GM21786 (cell line): ENCODE results near the gene GOLGA2.

Experiments
- ATAC-seq: cut with Tn5 transposase; IDR thresholded peaks from one replicate; pipeline ENCODE4 v1.9.1; 2021; ENCODE audit not compliant: unreplicated experiment

Gene GOLGA2

GRCh38 chr9:128215491-128216409 is 60.1 kb downstream of the GOLGA2 start:
- ATAC-seq, result no peak

GRCh38 chr9:128214571-128215490 is 61.0 kb downstream of the GOLGA2 start:
- no peak for ATAC-seq

DNA sequence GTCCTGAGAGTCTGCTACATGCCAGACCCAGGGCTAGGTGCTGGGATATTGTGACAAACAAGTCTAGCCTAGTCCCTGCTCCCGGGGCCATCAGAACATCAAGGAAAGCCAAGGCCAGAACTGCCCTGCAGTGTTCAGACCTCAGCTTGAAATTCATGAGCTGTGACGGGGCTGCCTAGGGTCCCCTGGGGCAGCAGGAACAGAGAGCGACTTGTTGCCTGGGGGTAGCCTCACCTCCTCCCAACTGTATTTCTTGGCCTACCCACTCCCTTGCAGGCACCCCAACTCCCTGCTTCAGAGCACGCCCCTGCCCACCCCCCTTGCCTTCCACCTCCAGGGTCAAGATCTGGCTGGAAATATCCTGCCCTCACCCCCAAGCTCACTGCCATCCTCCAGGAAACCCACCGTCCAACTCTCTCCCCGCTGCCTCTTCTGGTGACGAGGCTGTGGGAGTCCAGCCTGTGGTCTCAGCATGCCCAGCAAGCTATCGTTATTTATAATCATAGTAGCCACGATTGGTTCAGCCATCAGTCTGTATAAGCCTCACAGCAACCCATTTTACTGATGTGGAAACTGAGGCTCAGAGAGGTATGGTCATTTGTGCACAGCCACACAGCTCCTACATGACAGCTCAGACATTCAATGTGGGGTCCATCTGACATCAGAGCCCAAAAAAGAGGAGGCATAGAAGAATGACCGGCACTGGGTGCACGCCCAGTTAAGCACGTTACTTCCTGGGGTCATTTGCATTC is 61.9 kb downstream of the GOLGA2 start:
- no peak for ATAC-seq

- no peak for ATAC-seq
These were observed 63.9 kb downstream of the GOLGA2 start for GRCh38 chr9:128211981-128212281.

DNA sequence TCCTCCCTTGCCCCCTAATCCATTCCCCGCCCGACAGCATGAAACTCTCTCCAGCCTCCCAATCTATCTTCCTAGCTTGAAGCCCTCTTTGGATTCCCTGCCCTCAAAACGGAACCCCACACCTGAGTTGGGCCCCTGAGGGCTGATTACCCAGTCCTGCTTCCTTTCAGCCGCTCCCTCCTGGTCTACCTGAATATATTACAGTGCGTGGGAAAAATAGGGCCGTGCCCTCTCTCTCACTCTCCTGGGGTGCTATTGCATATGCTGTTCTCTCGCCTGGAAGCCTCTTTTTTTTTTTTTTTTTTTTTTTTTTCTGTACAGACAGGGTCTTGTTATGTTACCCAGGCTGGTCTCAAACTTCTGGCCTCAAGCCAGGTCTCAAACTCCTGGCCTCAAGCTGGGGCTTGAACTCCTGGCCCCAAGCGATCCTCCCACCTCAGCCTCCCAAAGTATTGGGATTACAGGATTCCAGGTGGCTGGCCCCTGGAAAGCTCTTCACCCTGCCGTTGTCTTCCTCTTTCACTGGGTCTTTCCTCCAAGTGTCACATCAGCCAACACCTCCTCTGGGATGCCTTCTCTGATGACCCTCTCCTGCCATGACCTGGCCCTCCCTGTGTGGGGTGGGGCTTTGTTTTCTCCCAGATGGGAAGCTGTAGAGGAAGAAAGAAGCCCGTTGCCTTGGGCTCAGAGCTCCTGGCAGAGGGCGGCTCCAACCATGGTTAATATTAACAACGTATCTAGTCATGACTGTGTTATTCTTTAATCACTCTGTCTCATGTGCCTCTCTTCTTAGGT is 64.4 kb downstream of the GOLGA2 start:
- no peak for ATAC-seq

GRCh38 chr9:128208946-128209669 is 66.7 kb downstream of the GOLGA2 start:
- ATAC-seq, result no peak

- no peak for ATAC-seq
These were observed 67.4 kb downstream of the GOLGA2 start for GRCh38 chr9:128208386-128208785.

DNA sequence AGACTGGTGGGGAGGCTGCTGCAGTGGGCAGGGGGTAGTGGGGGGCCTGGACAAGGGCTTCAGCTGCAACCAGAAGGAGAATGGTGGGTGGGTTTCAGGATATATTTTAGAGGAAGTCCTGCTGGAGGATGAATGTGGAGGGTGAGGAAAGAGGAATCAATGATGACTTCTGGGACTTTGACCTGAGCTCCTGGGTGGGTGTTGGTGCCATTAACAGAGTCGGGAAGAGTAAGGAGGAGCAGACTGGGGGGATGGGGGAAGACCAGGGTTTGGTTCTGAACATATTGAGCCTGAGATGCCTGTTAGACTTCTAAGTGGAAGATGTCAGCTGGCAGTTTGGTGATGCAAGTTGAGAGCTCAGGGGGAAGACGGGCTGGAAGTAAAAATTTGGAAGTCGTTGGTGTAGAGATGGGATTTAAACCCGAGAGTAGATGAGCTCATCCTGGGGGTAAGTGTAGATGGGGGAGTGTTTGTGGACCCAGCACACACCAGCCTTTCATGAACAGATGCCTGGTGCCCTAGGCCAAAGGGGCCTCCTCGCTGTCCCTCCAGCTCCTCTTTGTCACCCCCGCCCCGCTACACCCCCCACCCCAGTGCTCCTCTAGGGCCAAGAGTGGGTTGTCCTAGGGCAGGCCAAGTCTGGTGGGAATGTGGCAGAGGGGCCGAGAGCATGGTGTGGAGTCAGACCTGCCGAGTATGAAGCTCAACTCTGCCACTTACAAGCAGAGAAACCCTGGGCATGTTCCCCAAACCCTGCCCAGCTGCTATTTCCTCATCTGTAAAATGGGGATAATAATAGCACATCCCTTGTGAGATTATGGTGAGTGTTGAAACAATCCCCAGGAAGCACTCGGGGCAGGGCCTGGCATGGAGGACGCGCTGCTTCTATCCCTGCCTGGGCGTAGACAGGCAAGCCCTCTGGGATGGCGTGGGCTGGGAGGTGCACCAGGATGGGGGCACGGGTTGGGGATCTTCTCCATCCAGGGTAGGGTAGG is 68.6 kb downstream of the GOLGA2 start:
- ATAC-seq, result no peak

DNA sequence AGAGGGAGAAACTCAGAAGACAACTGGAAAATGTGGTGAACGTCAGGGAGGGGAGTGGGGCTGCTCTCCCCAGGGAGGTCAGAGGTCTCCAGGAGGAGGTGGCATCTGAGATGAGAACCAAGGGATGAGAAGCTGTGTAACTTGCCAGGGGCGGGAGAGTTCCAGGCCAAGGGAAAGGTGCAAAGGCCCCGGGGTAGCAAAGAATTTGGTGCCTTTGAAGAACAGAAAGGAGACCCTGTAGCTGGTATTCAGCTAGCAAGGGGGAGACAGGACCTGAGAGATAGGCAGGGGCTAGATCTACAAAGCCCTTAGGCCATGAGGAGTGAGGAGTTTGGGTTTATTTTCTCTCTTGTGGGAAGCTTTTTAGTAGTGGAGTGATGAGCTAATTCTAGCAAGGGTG is 69.3 kb downstream of the GOLGA2 start:
- no peak for ATAC-seq
